ENCODE data around the gene KCNB1.

DNA sequence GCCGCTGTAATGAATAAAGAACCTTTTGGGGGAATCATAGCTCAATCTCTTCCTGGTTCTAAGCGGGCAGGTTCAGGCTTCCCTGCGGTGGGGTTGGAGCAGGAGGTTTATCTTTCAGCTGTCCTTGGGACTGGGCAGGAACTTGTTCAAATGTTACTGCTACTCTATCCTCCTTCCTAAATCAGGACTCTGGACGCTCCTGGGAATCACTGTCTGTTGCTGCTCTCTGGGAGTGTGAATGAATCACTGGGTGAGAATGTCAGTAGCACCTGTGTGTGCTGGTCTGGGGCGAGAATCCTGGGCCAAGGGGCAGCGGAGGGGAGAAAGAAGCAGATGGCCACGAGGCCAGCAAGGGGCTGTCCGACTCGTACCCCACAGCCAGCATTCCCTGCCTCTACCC, 139.2 kb downstream of the KCNB1 start:
- TF ChIP-seq, protein P1, sequence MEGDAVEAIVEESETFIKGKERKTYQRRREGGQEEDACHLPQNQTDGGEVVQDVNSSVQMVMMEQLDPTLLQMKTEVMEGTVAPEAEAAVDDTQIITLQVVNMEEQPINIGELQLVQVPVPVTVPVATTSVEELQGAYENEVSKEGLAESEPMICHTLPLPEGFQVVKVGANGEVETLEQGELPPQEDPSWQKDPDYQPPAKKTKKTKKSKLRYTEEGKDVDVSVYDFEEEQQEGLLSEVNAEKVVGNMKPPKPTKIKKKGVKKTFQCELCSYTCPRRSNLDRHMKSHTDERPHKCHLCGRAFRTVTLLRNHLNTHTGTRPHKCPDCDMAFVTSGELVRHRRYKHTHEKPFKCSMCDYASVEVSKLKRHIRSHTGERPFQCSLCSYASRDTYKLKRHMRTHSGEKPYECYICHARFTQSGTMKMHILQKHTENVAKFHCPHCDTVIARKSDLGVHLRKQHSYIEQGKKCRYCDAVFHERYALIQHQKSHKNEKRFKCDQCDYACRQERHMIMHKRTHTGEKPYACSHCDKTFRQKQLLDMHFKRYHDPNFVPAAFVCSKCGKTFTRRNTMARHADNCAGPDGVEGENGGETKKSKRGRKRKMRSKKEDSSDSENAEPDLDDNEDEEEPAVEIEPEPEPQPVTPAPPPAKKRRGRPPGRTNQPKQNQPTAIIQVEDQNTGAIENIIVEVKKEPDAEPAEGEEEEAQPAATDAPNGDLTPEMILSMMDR (conservative IDR thresholded peaks at IDR 0.05; ENCODE audit: low read length): no peak
- TF ChIP-seq EZH2phosphoT487 (IDR thresholded peaks at IDR 0.05; ENCODE audit: borderline replicate concordance): no peak

Data from Loucy (cell line).